Keratinocyte (primary cell): ENCODE data around the gene SKA1.

ENCODE experiments used
- CTCF ChIP-seq, 3 experiments: IDR thresholded peaks in 1 of 3; conservative IDR thresholded peaks in 1 of 3; optimal IDR thresholded peaks in 1 of 3; 2 replicates in 2 of 3; 3 replicates in 1 of 3; pipeline versions ENCODE3 to v1.5.1; 2011; ENCODE audit warnings: low read length in 3 of 3, mild to moderate bottlenecking in 3 of 3, moderate library complexity in 2 of 3, control low read depth in 1 of 3, inconsistent platforms in 1 of 3; ENCODE audit not compliant: insufficient read depth in 2 of 3; ENCODE audit errors: extremely low read depth in 1 of 3
- EZH2 ChIP-seq: IDR thresholded peaks from one replicate; pipeline ENCODE4 v1.6.1; 2012; ENCODE audit warnings: inconsistent platforms, mild to moderate bottlenecking, low read length, moderate library complexity

GRCh38 chr18:50338715-50339114, 36.1 kb upstream of the SKA1 start:
- TF ChIP-seq EZH2, result no peak
- no peak for TF ChIP-seq CTCF (optimal IDR thresholded peaks at IDR 0.05 in 1 of 3, IDR thresholded peaks at IDR 0.05 in 1 of 3, conservative IDR thresholded peaks at IDR 0.05 in 1 of 3; ENCODE audit: extremely low read depth in 1 of 3, insufficient read depth in 2 of 3, low read length in 3 of 3)
